Measurements from ENCODE around the gene NELFA.

DNA sequence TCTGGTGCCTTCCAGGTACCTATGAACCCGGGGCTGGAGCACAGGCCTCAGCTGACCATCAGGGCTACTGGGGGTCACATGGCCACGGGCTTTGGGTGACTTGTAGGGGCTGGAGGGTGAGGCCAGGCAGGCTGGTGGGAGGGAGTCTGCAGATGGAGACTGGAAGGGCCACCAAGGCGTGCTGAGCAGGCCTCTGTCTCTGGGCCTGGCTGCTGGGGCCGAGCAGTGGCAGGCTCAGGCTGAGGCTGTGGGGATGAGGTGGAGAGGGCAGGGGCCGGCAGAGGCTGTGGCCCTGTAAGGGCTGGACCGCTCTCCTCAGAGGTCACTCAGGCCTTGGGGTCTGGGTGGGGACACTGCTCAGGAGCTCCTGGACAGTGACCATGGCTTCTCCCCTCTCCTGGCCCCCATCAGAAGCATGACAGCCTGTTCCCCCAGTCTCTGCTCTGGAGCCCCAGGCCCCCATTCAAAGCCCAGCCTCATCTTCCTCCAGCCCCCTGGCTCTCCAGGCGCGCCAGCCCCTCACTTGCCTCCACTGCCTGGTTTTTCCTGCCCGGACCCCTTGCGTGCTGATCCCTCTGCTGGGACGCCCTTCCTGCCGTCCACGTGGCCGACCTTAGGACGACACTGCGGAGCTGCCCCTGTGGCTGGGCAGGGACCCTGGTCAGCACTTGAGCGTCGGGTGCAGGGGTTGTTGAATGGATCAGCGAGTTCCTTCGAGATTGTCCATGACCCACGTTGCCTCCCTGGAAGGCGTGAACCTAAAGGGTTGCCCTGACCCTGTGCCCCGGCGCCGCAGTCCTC is 39.2 kb upstream of the NELFA start:
- TF ChIP-seq, protein P1, sequence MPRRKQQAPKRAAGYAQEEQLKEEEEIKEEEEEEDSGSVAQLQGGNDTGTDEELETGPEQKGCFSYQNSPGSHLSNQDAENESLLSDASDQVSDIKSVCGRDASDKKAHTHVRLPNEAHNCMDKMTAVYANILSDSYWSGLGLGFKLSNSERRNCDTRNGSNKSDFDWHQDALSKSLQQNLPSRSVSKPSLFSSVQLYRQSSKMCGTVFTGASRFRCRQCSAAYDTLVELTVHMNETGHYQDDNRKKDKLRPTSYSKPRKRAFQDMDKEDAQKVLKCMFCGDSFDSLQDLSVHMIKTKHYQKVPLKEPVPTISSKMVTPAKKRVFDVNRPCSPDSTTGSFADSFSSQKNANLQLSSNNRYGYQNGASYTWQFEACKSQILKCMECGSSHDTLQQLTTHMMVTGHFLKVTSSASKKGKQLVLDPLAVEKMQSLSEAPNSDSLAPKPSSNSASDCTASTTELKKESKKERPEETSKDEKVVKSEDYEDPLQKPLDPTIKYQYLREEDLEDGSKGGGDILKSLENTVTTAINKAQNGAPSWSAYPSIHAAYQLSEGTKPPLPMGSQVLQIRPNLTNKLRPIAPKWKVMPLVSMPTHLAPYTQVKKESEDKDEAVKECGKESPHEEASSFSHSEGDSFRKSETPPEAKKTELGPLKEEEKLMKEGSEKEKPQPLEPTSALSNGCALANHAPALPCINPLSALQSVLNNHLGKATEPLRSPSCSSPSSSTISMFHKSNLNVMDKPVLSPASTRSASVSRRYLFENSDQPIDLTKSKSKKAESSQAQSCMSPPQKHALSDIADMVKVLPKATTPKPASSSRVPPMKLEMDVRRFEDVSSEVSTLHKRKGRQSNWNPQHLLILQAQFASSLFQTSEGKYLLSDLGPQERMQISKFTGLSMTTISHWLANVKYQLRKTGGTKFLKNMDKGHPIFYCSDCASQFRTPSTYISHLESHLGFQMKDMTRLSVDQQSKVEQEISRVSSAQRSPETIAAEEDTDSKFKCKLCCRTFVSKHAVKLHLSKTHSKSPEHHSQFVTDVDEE (CRISPR knock-in tag; IDR thresholded peaks at IDR 0.05) = no peak
- TF ChIP-seq, protein P2, sequence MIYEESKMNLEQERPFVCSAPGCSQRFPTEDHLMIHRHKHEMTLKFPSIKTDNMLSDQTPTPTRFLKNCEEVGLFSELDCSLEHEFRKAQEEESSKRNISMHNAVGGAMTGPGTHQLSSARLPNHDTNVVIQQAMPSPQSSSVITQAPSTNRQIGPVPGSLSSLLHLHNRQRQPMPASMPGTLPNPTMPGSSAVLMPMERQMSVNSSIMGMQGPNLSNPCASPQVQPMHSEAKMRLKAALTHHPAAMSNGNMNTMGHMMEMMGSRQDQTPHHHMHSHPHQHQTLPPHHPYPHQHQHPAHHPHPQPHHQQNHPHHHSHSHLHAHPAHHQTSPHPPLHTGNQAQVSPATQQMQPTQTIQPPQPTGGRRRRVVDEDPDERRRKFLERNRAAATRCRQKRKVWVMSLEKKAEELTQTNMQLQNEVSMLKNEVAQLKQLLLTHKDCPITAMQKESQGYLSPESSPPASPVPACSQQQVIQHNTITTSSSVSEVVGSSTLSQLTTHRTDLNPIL (CRISPR knock-in tag; IDR thresholded peaks at IDR 0.05; ENCODE audit: low read depth) = no peak
- TF ChIP-seq ZNF70 (CRISPR knock-in tag; IDR thresholded peaks at IDR 0.05) (no peak), RARB (CRISPR knock-in tag; IDR thresholded peaks at IDR 0.05) (no peak), ZFP30 (CRISPR knock-in tag; IDR thresholded peaks at IDR 0.05) (no peak), ZNF565 (CRISPR knock-in tag; conservative IDR thresholded peaks at IDR 0.05; ENCODE audit: low read depth) (no peak), TOX (CRISPR knock-in tag; IDR thresholded peaks at IDR 0.05; ENCODE audit: borderline replicate concordance) (no peak), ZFP3 (CRISPR knock-in tag; IDR thresholded peaks at IDR 0.05) (no peak), GLIS3 (CRISPR knock-in tag; IDR thresholded peaks at IDR 0.05) (no peak), BACH2 (CRISPR knock-in tag; IDR thresholded peaks at IDR 0.05; ENCODE audit: borderline replicate concordance) (no peak), ESRRG (CRISPR knock-in tag; IDR thresholded peaks at IDR 0.05) (no peak), ARNTL (CRISPR knock-in tag; IDR thresholded peaks at IDR 0.05; ENCODE audit: borderline replicate concordance, low read depth) (no peak)
- TF ChIP-seq, protein P3, sequence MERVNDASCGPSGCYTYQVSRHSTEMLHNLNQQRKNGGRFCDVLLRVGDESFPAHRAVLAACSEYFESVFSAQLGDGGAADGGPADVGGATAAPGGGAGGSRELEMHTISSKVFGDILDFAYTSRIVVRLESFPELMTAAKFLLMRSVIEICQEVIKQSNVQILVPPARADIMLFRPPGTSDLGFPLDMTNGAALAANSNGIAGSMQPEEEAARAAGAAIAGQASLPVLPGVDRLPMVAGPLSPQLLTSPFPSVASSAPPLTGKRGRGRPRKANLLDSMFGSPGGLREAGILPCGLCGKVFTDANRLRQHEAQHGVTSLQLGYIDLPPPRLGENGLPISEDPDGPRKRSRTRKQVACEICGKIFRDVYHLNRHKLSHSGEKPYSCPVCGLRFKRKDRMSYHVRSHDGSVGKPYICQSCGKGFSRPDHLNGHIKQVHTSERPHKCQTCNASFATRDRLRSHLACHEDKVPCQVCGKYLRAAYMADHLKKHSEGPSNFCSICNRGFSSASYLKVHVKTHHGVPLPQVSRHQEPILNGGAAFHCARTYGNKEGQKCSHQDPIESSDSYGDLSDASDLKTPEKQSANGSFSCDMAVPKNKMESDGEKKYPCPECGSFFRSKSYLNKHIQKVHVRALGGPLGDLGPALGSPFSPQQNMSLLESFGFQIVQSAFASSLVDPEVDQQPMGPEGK (CRISPR knock-in tag; IDR thresholded peaks at IDR 0.05; ENCODE audit: borderline replicate concordance) = no peak
- TF ChIP-seq, protein P4, sequence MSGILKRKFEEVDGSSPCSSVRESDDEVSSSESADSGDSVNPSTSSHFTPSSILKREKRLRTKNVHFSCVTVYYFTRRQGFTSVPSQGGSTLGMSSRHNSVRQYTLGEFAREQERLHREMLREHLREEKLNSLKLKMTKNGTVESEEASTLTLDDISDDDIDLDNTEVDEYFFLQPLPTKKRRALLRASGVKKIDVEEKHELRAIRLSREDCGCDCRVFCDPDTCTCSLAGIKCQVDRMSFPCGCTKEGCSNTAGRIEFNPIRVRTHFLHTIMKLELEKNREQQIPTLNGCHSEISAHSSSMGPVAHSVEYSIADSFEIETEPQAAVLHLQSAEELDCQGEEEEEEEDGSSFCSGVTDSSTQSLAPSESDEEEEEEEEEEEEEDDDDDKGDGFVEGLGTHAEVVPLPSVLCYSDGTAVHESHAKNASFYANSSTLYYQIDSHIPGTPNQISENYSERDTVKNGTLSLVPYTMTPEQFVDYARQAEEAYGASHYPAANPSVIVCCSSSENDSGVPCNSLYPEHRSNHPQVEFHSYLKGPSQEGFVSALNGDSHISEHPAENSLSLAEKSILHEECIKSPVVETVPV (CRISPR knock-in tag; IDR thresholded peaks at IDR 0.05) = no peak
